B cell (primary cell): ENCODE results near the gene GRHL3. TPM values are rescaled to one million over a fixed set of nuclear protein-coding genes. Genes with fewer than 3 reads are reported as not detected.
A peak's percentile ranks its signal among the peaks of the same experiment; 100 is the strongest.

ENCODE experiments used
- ATAC-seq: fragments of 200-7000 bp; cut with Tn5 transposase; one replicate; pipeline ENCODE4 v1.10.0; 2021; ENCODE audit warnings: low read depth, mild to moderate bottlenecking, moderate number of reproducible peaks, moderate library complexity
- CTCF ChIA-PET: fragments of 350-600 bp; sonication (Branson Sonifier 250); formaldehyde crosslinking; loops from one replicate; lab custom pipeline; 2021; ENCODE audit warnings: antibody characterized with exemption, inconsistent platforms; lab: Charles Lee
- POLR2A ChIA-PET: fragments of 350-600 bp; sonication (Branson Sonifier 250); formaldehyde crosslinking; loops from one replicate; lab custom pipeline; 2021; ENCODE audit warnings: antibody characterized with exemption; lab: Charles Lee
- DNase-seq: peaks from one replicate; pipeline ENCODE4 v3.0.0; 2013
- H2AFZ ChIP-seq: 2 replicates; pipeline ENCODE4 v1.6.1; 2012; ENCODE audit warnings: mild to moderate bottlenecking, low read depth, low read length; ENCODE audit not compliant: insufficient read depth, poor library complexity, severe bottlenecking
- H3K27ac ChIP-seq, 2 donors: 1 replicate in 1 of 2; 2 replicates in 1 of 2; pipeline ENCODE4 v1.5.1; 2012 to 2013; ENCODE audit warnings: low read length in 2 of 2, mild to moderate bottlenecking in 2 of 2, moderate library complexity in 1 of 2
- H3K27me3 ChIP-seq, 4 experiments: fragments of 200-600 bp in 1 of 4; sonication (generic) in 1 of 4; replicated peaks in 1 of 4; 1 replicate in 2 of 4; 2 replicates in 2 of 4; pipeline versions ENCODE4 v1.6.1 to v1.7.0; 2013 to 2016; ENCODE audit warnings: low read length in 3 of 4, mild to moderate bottlenecking in 2 of 4, mixed read lengths in 1 of 4, moderate library complexity in 1 of 4; ENCODE audit not compliant: insufficient read depth in 4 of 4, control insufficient read depth in 3 of 4; ENCODE audit errors: control extremely low read depth in 1 of 4
- H3K36me3 ChIP-seq, 2 experiments: replicated peaks in 1 of 2; 1 replicate in 1 of 2; 2 replicates in 1 of 2; pipeline versions ENCODE4 v1.6.1 to v1.7.1; 2013; ENCODE audit warnings: low read length in 1 of 2; ENCODE audit not compliant: insufficient read depth in 2 of 2, control insufficient read depth in 1 of 2; ENCODE audit errors: control extremely low read depth in 1 of 2, extremely low read depth in 1 of 2
- H3K4me1 ChIP-seq, 2 donors: fragments of 200-600 bp in 1 of 2; sonication (generic) in 1 of 2; 1 replicate in 1 of 2; 2 replicates in 1 of 2; pipeline versions ENCODE4 v1.5.1 to v1.6.1; 2013 to 2017; ENCODE audit warnings: low read length in 2 of 2; ENCODE audit not compliant: control insufficient read depth in 2 of 2, insufficient read depth in 2 of 2
- H3K4me2 ChIP-seq: replicated peaks from 2 replicates; pipeline ENCODE3; 2012; ENCODE audit warnings: mild to moderate bottlenecking, low read depth, low read length; ENCODE audit not compliant: poor library complexity, severe bottlenecking
- H3K4me3 ChIP-seq, 5 experiments: fragments of 200-600 bp in 1 of 5; sonication (generic) in 1 of 5; 1 replicate in 3 of 5; 2 replicates in 2 of 5; pipeline versions ENCODE4 v1.5.1 to v1.7.0; 2011 to 2016; ENCODE audit warnings: low read length in 4 of 5, mild to moderate bottlenecking in 4 of 5, low read depth in 2 of 5, control low read depth in 1 of 5, moderate library complexity in 1 of 5; ENCODE audit not compliant: insufficient read depth in 1 of 5; ENCODE audit errors: control extremely low read depth in 1 of 5, extremely low read depth in 1 of 5
- H3K79me2 ChIP-seq: fragments of 200-600 bp; sonication (generic); one replicate; pipeline ENCODE4 v1.6.0; 2016; ENCODE audit warnings: low read length; ENCODE audit not compliant: control insufficient read depth, insufficient read depth
- H3K9ac ChIP-seq: fragments of 200-600 bp; sonication (generic); 2 replicates; pipeline ENCODE4 v1.6.1; 2017; ENCODE audit warnings: mild to moderate bottlenecking, low read length, moderate library complexity
- H3K9me3 ChIP-seq, 3 donors: one replicate each; pipeline versions ENCODE4 v1.6.1 to v1.7.1; 2013; ENCODE audit warnings: low read length in 2 of 3; ENCODE audit not compliant: control insufficient read depth in 2 of 3, insufficient read depth in 1 of 3; ENCODE audit errors: control extremely low read depth in 1 of 3
- H4K20me1 ChIP-seq: 2 replicates; pipeline ENCODE4 v1.6.0; 2012; ENCODE audit warnings: mild to moderate bottlenecking, low read length; ENCODE audit not compliant: insufficient read depth, control insufficient read depth, poor library complexity, severe bottlenecking
- H3K27ac Mint-ChIP-seq: one replicate; pipeline ENCODE4 v1.8.0; 2021; ENCODE audit warnings: mixed read lengths
- H3K27me3 Mint-ChIP-seq: one replicate; pipeline ENCODE4 v1.8.0; 2021; ENCODE audit warnings: mixed read lengths
- H3K4me1 Mint-ChIP-seq: one replicate; pipeline ENCODE4 v1.8.0; 2021; ENCODE audit warnings: mixed read lengths
- H3K4me3 Mint-ChIP-seq: one replicate; pipeline ENCODE4 v1.8.0; 2021; ENCODE audit warnings: mixed read lengths
- H3K9me3 Mint-ChIP-seq: one replicate; pipeline ENCODE4 v1.8.0; 2022; ENCODE audit warnings: mixed read lengths; ENCODE audit not compliant: insufficient read depth
- EZH2 ChIP-seq: IDR thresholded peaks from 2 replicates; pipeline ENCODE4 v1.6.1; 2012; ENCODE audit warnings: borderline replicate concordance, low read depth, mild to moderate bottlenecking, moderate library complexity, low read length; ENCODE audit not compliant: insufficient read depth, poor library complexity, severe bottlenecking
- WGBS: methylation state at CpG from one replicate; pipeline ENCODE4 v1.1.5; 2013; ENCODE audit warnings: missing lambda C conversion rate; ENCODE audit not compliant: insufficient coverage; 5-methylcytosine and 5-hydroxymethylcytosine counted together
- intact Hi-C: fragments of 100-400 bp; cut with micrococcal nuclease; formaldehyde crosslinking; loops from one replicate; pipeline ENCODE4 v1.10.0; 2022
- polyA plus RNA-seq: library from polyadenylated mRNA; depleted of rRNA; stranded (reverse); fragments of >200 nt; gene quantifications from 2 replicates; pipeline ENCODE4 v1.2.3, GENCODE V29; 2012
- total RNA-seq, 2 donors: library from RNA; stranded (reverse); fragments of 120-200 nt in 1 of 2; gene quantifications; 1 replicate in 1 of 2; 2 replicates in 1 of 2; pipeline versions ENCODE4 v1.2.3 to v1.2.4, GENCODE V29; 2013 to 2022
- TF ChIP-seq, protein P1 (sequence below): fragments of 200-600 bp; IDR thresholded peaks from one replicate; pipeline ENCODE4 v1.8.0; 2022; ENCODE audit warnings: antibody characterized with exemption, mild to moderate bottlenecking

The GRHL3 gene
- total and polyA plus RNA-seq, 2 donors (not counting 1 experiment from before 2014, with no cell fraction given) = not detected

DNA sequence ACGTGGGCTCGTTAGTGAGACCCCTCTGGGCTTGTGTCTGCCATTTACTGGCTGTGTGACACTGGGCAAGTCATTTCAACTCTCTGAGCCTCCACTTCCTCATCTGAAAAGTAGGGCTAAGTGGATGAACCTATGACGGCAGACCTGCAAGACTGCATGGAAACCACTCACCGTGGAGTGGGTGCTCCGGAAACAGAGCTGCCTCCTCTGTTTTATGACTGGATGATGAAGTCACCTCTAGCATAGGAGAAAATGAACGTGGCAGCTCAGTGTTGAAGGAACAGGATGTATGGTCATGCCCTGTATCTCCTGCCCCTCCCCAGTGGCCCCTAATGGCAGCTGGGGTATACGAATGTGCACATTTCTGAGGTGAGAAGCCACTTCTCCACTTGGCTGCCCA is 53.9 kb downstream of the GRHL3 start:
- TF ChIP-seq, protein P1, sequence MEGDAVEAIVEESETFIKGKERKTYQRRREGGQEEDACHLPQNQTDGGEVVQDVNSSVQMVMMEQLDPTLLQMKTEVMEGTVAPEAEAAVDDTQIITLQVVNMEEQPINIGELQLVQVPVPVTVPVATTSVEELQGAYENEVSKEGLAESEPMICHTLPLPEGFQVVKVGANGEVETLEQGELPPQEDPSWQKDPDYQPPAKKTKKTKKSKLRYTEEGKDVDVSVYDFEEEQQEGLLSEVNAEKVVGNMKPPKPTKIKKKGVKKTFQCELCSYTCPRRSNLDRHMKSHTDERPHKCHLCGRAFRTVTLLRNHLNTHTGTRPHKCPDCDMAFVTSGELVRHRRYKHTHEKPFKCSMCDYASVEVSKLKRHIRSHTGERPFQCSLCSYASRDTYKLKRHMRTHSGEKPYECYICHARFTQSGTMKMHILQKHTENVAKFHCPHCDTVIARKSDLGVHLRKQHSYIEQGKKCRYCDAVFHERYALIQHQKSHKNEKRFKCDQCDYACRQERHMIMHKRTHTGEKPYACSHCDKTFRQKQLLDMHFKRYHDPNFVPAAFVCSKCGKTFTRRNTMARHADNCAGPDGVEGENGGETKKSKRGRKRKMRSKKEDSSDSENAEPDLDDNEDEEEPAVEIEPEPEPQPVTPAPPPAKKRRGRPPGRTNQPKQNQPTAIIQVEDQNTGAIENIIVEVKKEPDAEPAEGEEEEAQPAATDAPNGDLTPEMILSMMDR = no peak
- TF ChIP-seq EZH2 = no peak
- Histone ChIP-seq H3K4me1 (peaks cover 21 to 24% of the 10 kb centered on the region in 2 donors), H3K9me3 (no peaks in the 10 kb centered on the region), H3K4me3 (peak overlapping the region in 1 of 5 experiments; percentile 13), H3K79me2 (no peaks in the 10 kb centered on the region), H3K36me3 (no peaks in the 10 kb centered on the region), H3K27me3 (no peaks in the 10 kb centered on the region), H2AFZ (peak overlapping the region; percentile 62), H4K20me1 (no peaks in the 10 kb centered on the region), H3K27ac (peak overlapping the region; percentile 83), H3K9ac (peak overlapping the region; percentile 25), H3K4me2 (peak overlapping the region; percentile 61)
- H3K4me3 Mint-ChIP-seq = peak overlapping the region; percentile 44
- CTCF ChIA-PET = interaction anchor here (1.0 to 3.9 kb wide), 5 partner anchors 10 to 223 kb away, joined by 3 to 27 read pairs (median 8); no protein-coding TSS in a partner anchor
- DNase-seq = peak; percentile 82
- POLR2A ChIA-PET = no interaction called here
- intact Hi-C loops = loop anchor here (10.0 kb wide), 1 partner anchor 48 kb away; no protein-coding TSS in a partner anchor
- no peaks in the 10 kb centered on the region for H3K9me3 Mint-ChIP-seq
- H3K27me3 Mint-ChIP-seq = no peaks in the 10 kb centered on the region
- 29% methylated on average over 6 of the region's 7 CpGs for WGBS
- ATAC-seq = peak; percentile 93
- H3K27ac Mint-ChIP-seq = peak overlapping the region; percentile 93
- H3K4me1 Mint-ChIP-seq = peaks cover 21% of the 10 kb centered on the region

- Histone ChIP-seq H3K9ac (no peak overlapping the region), H3K27me3 (no peaks in the 10 kb centered on the region), H3K4me1 (peaks cover 21 to 24% of the 10 kb centered on the region in 2 donors), H3K9me3 (no peaks in the 10 kb centered on the region), H4K20me1 (no peaks in the 10 kb centered on the region), H3K27ac (peak overlapping the region; percentile 83), H2AFZ (peak overlapping the region; percentile 62), H3K4me2 (peak overlapping the region; percentile 61), H3K4me3 (no peak overlapping the region), H3K36me3 (peaks cover 0 to under 1% of the 10 kb centered on the region in 2 experiments), H3K79me2 (no peaks in the 10 kb centered on the region)
- no peak for ATAC-seq
- peak overlapping the region; percentile 44 for H3K4me3 Mint-ChIP-seq
- H3K4me1 Mint-ChIP-seq = peaks cover 21% of the 10 kb centered on the region
- H3K9me3 Mint-ChIP-seq = no peaks in the 10 kb centered on the region
- TF ChIP-seq, protein P1 = no peak
- no peak for TF ChIP-seq EZH2
- DNase-seq = no peak
- H3K27me3 Mint-ChIP-seq = no peaks in the 10 kb centered on the region
- 82% methylated on average over 8 of the region's 8 CpGs for WGBS
- intact Hi-C loops = loop anchor here (10.0 kb wide), 1 partner anchor 49 kb away; no protein-coding TSS in a partner anchor
- POLR2A ChIA-PET = interaction anchor here (0.6 to 1.1 kb wide), 3 partner anchors 9 to 223 kb away, joined by 3 to 4 read pairs (median 3); no protein-coding TSS in a partner anchor
- CTCF ChIA-PET = interaction anchor here (1.0 to 3.9 kb wide), 5 partner anchors 9 to 224 kb away, joined by 3 to 27 read pairs (median 5); no protein-coding TSS in a partner anchor
- H3K27ac Mint-ChIP-seq = peak overlapping the region; percentile 93
Measured at GRCh38 chr1:24373710-24374109, 54.6 kb downstream of the GRHL3 start.
